Fibroblast of mammary gland (primary cell): ENCODE data around the gene USP21.

Source experiments
- DNase-seq: peaks from one replicate; pipeline ENCODE4 v3.0.0-alpha.2; 2010; ENCODE audit warnings: low read depth
- H3K4me3 ChIP-seq: 2 replicates; pipeline ENCODE4 v1.5.1; 2011; ENCODE audit warnings: low read depth, mild to moderate bottlenecking, low read length, moderate library complexity; ENCODE audit not compliant: control insufficient read depth
- CTCF ChIP-seq: conservative IDR thresholded peaks from 2 replicates; pipeline ENCODE4 v1.5.1; 2011; ENCODE audit warnings: low read depth, low read length, inconsistent platforms; ENCODE audit not compliant: control insufficient read depth, insufficient read depth

Gene USP21

GRCh38 chr1:161163793-161164192, 4.5 kb downstream of the USP21 start:
- TF ChIP-seq CTCF = no peak
- no peak for DNase-seq
- no peak overlapping the region for H3K4me3 ChIP-seq

GRCh38 chr1:161164901-161165610, 5.8 kb downstream of the USP21 start:
- H3K4me3 ChIP-seq = peak overlapping the region; percentile 81
- DNase-seq = no peak
- no peak for TF ChIP-seq CTCF

DNA sequence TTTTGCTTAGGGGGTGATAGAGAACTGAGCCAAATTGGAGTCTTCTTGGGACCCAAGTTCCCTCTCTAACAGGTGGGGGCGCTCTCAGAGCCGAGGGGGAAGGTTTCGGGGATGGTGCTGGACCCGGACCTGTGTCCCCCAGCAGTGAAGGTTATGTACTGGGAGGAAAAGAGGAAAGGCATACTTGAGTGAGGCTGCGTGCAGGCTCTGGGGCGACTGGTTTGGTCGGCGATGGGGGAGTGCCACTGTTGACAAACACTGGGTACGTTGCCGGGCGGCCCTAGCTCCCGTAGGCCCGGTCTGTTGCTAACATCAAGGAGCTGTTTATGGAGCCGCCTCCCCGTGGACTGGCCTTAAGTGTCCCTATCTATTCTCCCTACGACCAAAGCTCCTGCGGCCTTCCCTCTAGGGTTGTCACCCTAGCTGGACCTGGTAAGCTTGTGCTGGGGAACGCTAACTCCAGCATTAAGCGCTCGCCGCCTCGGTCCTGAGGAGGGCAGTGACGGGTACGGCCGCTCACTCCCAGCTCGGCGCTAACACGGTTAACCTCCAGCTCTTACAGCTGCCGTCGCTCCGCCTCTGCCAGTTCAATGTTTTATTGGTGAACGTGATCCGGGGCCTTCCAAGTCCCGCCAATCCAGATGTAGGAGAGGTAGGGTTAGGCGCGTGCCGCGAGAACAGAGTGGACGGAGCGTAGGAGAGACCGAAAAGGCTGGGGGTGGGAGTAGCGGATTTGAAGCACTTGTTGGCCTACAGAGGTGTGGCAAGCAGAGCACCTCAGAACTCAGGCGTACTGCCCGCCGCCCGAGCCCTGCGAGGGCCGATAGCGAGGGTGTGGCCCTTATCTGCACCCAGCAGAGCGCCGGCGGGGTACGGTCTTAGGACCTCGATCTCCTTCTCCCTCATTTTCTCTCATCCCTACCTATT, 6.7 kb downstream of the USP21 start, which contains the start of gene PPOX:
Gene PPOX (plus strand): TSS at position 685 of the 927 bp plus-strand sequence. CDS start 422 bp downstream, outside the sequence.
- H3K4me3 ChIP-seq = peak within 1 kb of the TSS; percentile 81
- peak; percentile 57 for TF ChIP-seq CTCF
- DNase-seq = peak; percentile 98

DNA sequence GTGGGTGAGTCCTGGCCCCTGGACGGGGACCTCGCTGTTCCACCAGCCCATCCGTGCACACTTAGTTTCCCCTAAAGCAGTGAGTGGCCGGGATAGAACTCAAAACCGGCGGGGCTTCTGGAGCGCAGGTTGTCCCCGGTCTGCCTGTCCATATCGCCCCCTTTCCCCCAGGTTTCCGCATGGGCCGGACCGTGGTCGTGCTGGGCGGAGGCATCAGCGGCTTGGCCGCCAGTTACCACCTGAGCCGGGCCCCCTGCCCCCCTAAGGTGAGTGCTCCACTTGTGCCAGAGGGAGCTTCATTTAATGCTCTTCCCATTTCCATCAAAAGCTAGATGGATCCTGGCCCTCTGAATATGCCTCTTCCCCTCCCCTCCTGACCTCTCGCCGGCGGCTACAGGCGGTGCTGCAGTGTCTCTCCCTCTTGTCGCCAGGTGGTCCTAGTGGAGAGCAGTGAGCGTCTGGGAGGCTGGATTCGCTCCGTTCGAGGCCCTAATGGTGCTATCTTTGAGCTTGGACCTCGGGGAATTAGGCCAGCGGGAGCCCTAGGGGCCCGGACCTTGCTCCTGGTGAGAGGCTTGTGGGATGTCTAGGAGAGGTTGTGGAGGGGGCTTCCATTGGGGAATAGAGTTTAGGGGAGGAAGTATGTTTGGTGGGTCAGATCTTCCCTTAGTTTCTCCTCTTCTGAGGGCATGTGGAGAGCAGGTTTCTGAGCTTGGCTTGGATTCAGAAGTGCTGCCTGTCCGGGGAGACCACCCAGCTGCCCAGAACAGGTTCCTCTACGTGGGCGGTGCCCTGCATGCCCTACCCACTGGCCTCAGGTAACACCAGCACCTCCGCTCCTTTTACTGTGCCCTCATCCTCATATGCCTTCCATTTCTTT, 7.6 kb downstream of the USP21 start:
- no peak for DNase-seq
- peak overlapping the region; percentile 81 for H3K4me3 ChIP-seq
- no peak for TF ChIP-seq CTCF

DNA sequence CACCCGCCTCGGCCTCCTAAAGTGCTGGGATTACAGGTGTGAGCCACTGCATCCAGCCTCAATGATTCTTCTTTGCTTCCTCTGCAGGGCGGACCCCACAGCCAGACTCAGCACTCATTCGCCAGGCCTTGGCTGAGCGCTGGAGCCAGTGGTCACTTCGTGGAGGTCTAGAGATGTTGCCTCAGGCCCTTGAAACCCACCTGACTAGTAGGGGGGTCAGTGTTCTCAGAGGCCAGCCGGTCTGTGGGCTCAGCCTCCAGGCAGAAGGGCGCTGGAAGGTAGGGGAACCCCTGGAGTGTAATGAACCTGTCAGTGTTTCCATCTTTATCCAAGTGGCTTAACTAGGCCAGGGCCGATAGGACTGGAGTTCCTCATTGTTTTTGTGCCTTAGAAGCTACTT, 9.6 kb downstream of the USP21 start:
- DNase-seq = no peak
- TF ChIP-seq CTCF = no peak
- no peak overlapping the region for H3K4me3 ChIP-seq

DNA sequence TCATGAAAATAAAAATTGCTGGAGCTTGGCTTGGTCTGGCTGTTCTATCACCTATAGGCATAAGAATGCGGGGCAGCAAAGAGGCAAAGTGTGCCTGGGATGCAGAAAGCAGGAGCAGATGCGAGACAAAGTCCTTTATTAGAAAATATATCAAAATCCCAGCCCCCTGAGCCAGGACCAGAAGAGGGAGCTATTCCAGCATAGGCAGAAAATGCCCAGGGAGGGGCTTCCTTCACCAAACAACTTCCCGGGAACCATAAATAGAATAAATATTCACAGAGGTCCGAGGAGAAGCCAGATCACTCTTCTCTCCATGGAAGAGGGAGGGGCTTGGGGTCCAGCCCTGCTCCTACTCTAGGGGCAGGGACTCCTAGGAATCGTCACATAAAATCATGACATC, 11.9 kb downstream of the USP21 start:
- peak; percentile 38 for DNase-seq
- H3K4me3 ChIP-seq = no peak overlapping the region
- peak; percentile 41 for TF ChIP-seq CTCF
